ENCODE measurements around the gene EEF2KMT. TPM values are rescaled to one million over a fixed set of nuclear protein-coding genes. Genes with fewer than 3 reads are reported as not detected.

The EEF2KMT gene
- total RNA-seq, 6 donors from 2014 or later: 2.9 to 24.1 (median 9.7) TPM

DNA sequence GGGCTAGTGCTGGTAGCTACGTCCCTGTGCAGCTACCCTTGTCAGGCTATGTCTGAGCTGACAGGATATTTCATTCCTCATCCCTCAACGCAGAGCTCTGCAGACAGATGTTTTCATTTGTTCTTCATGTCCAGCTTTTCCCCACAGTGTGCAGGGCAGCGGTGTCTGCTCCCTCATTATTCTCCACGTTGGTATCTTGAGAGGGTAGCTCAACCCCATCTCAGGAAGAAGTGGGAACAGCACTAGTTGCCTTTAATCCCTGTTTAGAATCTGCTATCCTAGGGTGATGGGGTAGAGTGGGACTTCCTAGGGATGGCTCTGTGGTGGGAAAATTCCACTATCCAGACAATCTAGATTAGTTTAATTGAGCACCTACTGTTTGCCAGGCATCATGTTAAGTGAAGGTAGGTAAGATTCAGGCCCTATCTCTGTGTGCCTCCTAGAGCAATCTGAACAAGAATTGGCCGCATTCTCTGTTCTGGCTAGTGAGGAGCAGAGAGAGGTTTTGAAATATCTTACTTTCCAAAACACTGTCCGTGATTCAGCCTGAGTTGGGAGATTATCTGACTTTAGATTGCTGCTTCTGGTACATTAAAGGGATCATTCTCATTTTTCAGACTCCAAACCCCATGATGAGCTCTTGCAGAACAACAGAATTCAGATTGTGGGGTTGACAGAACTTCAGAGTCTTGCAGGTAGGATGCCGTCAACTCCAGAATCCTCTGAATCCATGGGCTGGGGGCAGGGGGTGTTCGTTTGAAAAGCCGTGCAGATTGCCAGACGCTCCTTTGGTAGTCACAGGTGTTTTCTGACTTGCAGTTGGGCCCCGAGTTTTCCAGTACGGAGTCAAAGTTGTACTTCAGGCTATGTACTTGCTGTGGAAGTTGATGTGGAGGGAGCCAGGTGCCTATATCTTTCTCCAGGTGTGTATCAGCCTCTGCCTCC, 25.0 kb downstream of the EEF2KMT start:
- TF ChIP-seq POLR2AphosphoS5 (IDR thresholded peaks at IDR 0.05) (no peak), POLR2A (IDR thresholded peaks at IDR 0.05) (no peak), EP300 (IDR thresholded peaks at IDR 0.05) (no peak), CTCF (IDR thresholded peaks at IDR 0.05) (no peak)
- H3K9me3 ChIP-seq: no peaks in the 10 kb centered on the region
- H3K27me3 ChIP-seq: no peaks in the 10 kb centered on the region
- 63 to 65% methylated on average over 12 of the region's 12 CpGs for WGBS, 2 donors
- peak overlapping the region; percentile 76 to 85 (median 82) for H3K27ac ChIP-seq
- H3K4me3 ChIP-seq: peak overlapping the region; percentile 66 to 77 (median 69)
- peaks cover 0 to 34% (median 20%) of the 10 kb centered on the region in 4 donors for H3K36me3 ChIP-seq
- DNase-seq (no peak), ATAC-seq (ENCODE audit: low FRiP score in 2 of 2) (peak; percentile 1 to 20)
- H3K4me1 ChIP-seq: peaks cover 11 to 25% (median 15%) of the 10 kb centered on the region in 4 donors

- peak within 1 kb of the TSS; percentile 76 to 85 (median 82) for H3K27ac ChIP-seq
- DNase-seq: peak; percentile 88 to 98
- 0% methylated on average over 21 to 40 of the region's 53 CpGs for WGBS, 2 donors
Observed at GRCh38 chr16:5071681-5072333, 25.8 kb downstream of the EEF2KMT start, which contains the start of gene ALG1. ALG1 (plus strand) TSS chr16:5071843; CDS start chr16:5071850, 7 bp downstream.

GRCh38 chr16:5071341-5071680, 26.3 kb downstream of the EEF2KMT start:
- Histone ChIP-seq H3K4me3 (peak overlapping the region in 3 of 4 donors; percentile 66 to 77 (median 71)), H3K27ac (peak overlapping the region; percentile 76 to 85 (median 82)), H3K9me3 (no peaks in the 10 kb centered on the region), H3K27me3 (no peaks in the 10 kb centered on the region), H3K36me3 (peaks cover 0 to 23% (median 13%) of the 10 kb centered on the region in 4 donors), H3K4me1 (peaks cover 13 to 27% (median 15%) of the 10 kb centered on the region in 4 donors)
- no peak for TF ChIP-seq EP300 (IDR thresholded peaks at IDR 0.05)
- no peak for TF ChIP-seq POLR2A (IDR thresholded peaks at IDR 0.05)
- no peak for TF ChIP-seq CTCF (IDR thresholded peaks at IDR 0.05)
- no peak for TF ChIP-seq POLR2AphosphoS5 (IDR thresholded peaks at IDR 0.05)
- no peak for DNase-seq
- ATAC-seq (ENCODE audit: low FRiP score in 2 of 2): no peak
- 57 to 61% methylated on average over 7 of the region's 7 CpGs for WGBS, 2 donors

More at GRCh38 chr16:5071681-5072333, 25.8 kb downstream of the EEF2KMT start, which contains the start of gene ALG1:
- TF ChIP-seq CTCF (IDR thresholded peaks at IDR 0.05): peak in 2 of 6 experiments; percentile 14 to 20
- TF ChIP-seq POLR2A (IDR thresholded peaks at IDR 0.05): peak; percentile 13 to 88 (median 63)
- TF ChIP-seq EP300 (IDR thresholded peaks at IDR 0.05): no peak
- TF ChIP-seq POLR2AphosphoS5 (IDR thresholded peaks at IDR 0.05): peak; percentile 87 to 91
- Histone ChIP-seq H3K27me3 (no peaks in the 10 kb centered on the region), H3K36me3 (peaks cover 0 to 27% (median 16%) of the 10 kb centered on the region in 4 donors), H3K4me3 (peak within 1 kb of the TSS; percentile 66 to 77 (median 69)), H3K9me3 (no peaks in the 10 kb centered on the region), H3K4me1 (peaks cover 11 to 25% (median 15%) of the 10 kb centered on the region in 4 donors)
- peak; percentile 90 to 96 for ATAC-seq (ENCODE audit: low FRiP score in 2 of 2)

GRCh38 chr16:5070431-5071186, 27.0 kb downstream of the EEF2KMT start:
- H3K4me3 ChIP-seq: no peak overlapping the region

More at GRCh38 chr16:5070431-5071186, 27.0 kb downstream of the EEF2KMT start:
- TF ChIP-seq EP300 (IDR thresholded peaks at IDR 0.05): no peak
- no peak for TF ChIP-seq CTCF (IDR thresholded peaks at IDR 0.05)
- no peak for TF ChIP-seq POLR2A (IDR thresholded peaks at IDR 0.05)
- no peak for TF ChIP-seq POLR2AphosphoS5 (IDR thresholded peaks at IDR 0.05)
- H3K27me3 ChIP-seq: no peaks in the 10 kb centered on the region
- peaks cover 16 to 31% (median 17%) of the 10 kb centered on the region in 4 donors for H3K4me1 ChIP-seq
- H3K9me3 ChIP-seq: no peaks in the 10 kb centered on the region
- WGBS, 2 donors: 83 to 85% methylated on average over 12 to 15 of the region's 15 CpGs
- no peak for DNase-seq
- ATAC-seq (ENCODE audit: low FRiP score in 2 of 2): no peak
- H3K27ac ChIP-seq: peak overlapping the region in 2 of 4 donors; percentile 84 to 85
- H3K36me3 ChIP-seq: peaks cover 0 to 16% (median 6%) of the 10 kb centered on the region in 4 donors

Data from upper lobe of left lung (tissue), 6 donors.